Measurements from ENCODE around the gene LIG1.

DNA sequence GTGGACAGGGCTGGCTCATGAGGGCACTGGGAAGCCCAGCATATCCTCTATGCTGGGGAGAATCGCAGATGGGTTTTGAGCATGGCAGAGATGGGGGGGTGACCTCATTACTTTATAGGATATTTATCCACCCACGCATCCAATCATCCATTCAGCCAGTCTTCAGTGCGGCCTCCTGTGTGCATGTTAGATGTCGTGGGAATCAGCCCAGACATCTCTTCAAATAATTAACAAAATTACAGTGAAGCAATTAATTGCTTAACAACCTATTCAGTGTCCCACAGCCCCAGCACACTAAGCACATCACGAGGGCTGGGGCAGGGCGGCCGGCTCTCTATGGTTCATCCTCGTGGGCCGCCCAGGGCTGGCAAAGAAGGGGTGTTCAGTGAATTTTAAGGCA lies 21.6 kb downstream of the LIG1 start:
- no peak for TF ChIP-seq POLR2AphosphoS5 (IDR thresholded peaks at IDR 0.05; ENCODE audit: borderline replicate concordance, low read depth, low read length)
- no peak for TF ChIP-seq EZH2 (IDR thresholded peaks at IDR 0.05)
